A549 treated with Hydrocortisone at 1 μM for 4 hours (cell line): Measurements from ENCODE around the gene SCN4A. TPM values are rescaled to one million over a fixed set of nuclear protein-coding genes. Genes with fewer than 3 reads are reported as not detected.

Experiments
- total RNA-seq: library from RNA; stranded (reverse); fragments of 200-300 nt; extraction: Qiagen RNA extraction; gene quantifications from 5 replicates; pipeline ENCODE4 v1.2.3, GENCODE V29; 2022

SCN4A gene
- 0.03 to 0.15 TPM (median 0.07 TPM) in 5 replicates for total RNA-seq

GRCh38 chr17:63972796-63973195, at the start of gene SCN4A:
TSS of gene SCN4A (minus strand) at chr17:63972918. CDS start at chr17:63972841, 77 bp downstream.

GRCh38 chr17:64020056-64020766, 47.5 kb upstream of the SCN4A start, which contains the start of gene ICAM2:
TSS of gene ICAM2 (minus strand) at chr17:64020633. CDS start at chr17:64006691, 13,942 bp downstream.

GRCh38 chr17:63998050-63998720, 25.5 kb upstream of the SCN4A start, which contains the start of gene PRR29:
TSS of gene PRR29 (plus strand) at chr17:63998351. CDS start at chr17:63998365, 14 bp downstream.

GRCh38 chr17:63931981-63932561, 40.6 kb downstream of the SCN4A start, which contains the start of gene CD79B:
TSS of gene CD79B (minus strand) at chr17:63932331. CDS start at chr17:63932261, 70 bp downstream.

GRCh38 chr17:63918789-63919305, 53.9 kb downstream of the SCN4A start, which contains the start of gene GH1:
TSS of gene GH1 (minus strand) at chr17:63918839. CDS start at chr17:63918776, 63 bp downstream.

GRCh38 chr17:63911041-63911635, 61.6 kb downstream of the SCN4A start, which contains the start of gene CSHL1:
TSS of gene CSHL1 (minus strand) at chr17:63911258. CDS start at chr17:63911196, 62 bp downstream.

GRCh38 chr17:63896524-63897354, 76.0 kb downstream of the SCN4A start, which contains the start of gene CSH1:
TSS of gene CSH1 (minus strand) at chr17:63896574. CDS start at chr17:63896511, 63 bp downstream.

Other genes starting within 250 kb of the SCN4A start
- gene STRADA, start 231.1 kb downstream of the SCN4A start, total RNA-seq = 24.4 to 28.1 TPM (median 26.4 TPM) in 5 replicates
- 88.9 to 149 TPM (median 97.5 TPM) in 5 replicates for gene CCDC47, start 199.3 kb downstream of the SCN4A start, total RNA-seq
- 90.8 to 118 TPM (median 92.2 TPM) in 5 replicates for gene DDX42, start 198.7 kb downstream of the SCN4A start, total RNA-seq
- gene PSMC5, start 145.5 kb downstream of the SCN4A start, total RNA-seq = 207 to 230 TPM (median 219 TPM) in 5 replicates
- gene FTSJ3, start 145.3 kb downstream of the SCN4A start, total RNA-seq = 49.9 to 68.9 TPM (median 53.1 TPM) in 5 replicates
- gene SMARCD2, start 130.2 kb downstream of the SCN4A start, total RNA-seq = 52.5 to 63.2 TPM (median 58.6 TPM) in 5 replicates
- not detected in 5 replicates for gene CSH2, start 99.2 kb downstream of the SCN4A start, total RNA-seq
- not detected in 5 replicates for gene GH2, start 91.0 kb downstream of the SCN4A start, total RNA-seq
- not detected in 5 replicates for gene CSH1, start 76.3 kb downstream of the SCN4A start, total RNA-seq
- not detected in 5 replicates for gene CSHL1, start 61.7 kb downstream of the SCN4A start, total RNA-seq
- not detected in 5 replicates for gene GH1, start 54.1 kb downstream of the SCN4A start, total RNA-seq
- 0.08 to 0.09 TPM in 2 of 5 replicates, not detected in the others for gene CD79B, start 40.6 kb downstream of the SCN4A start, total RNA-seq
- 0.46 to 0.89 TPM (median 0.53 TPM) in 5 replicates for gene PRR29, start 25.4 kb upstream of the SCN4A start, total RNA-seq
- not detected in 5 replicates for gene ICAM2, start 47.7 kb upstream of the SCN4A start, total RNA-seq
- gene ERN1, start 157.2 kb upstream of the SCN4A start, total RNA-seq = 2.9 to 3.9 TPM (median 3.6 TPM) in 5 replicates